HAP-1 (cell line): ENCODE measurements around the gene SLC15A2.

Experiments
- DNase-seq, 2 experiments: peaks; one replicate each; pipeline ENCODE4 v3.0.0-alpha.2; 2016 to 2020; ENCODE audit warnings: low spot score in 2 of 2
- H3K27me3 ChIP-seq: fragments of 250-450 bp; sonication (Bioruptor Pico); 2 replicates; pipeline ENCODE4 v1.5.1; 2020; ENCODE audit warnings: low read depth, mild to moderate bottlenecking, moderate library complexity
- H3K36me3 ChIP-seq: fragments of 250-450 bp; sonication (Bioruptor Pico); replicated peaks from 2 replicates; pipeline ENCODE4 v1.5.1; 2020; ENCODE audit warnings: mild to moderate bottlenecking
- H3K4me1 ChIP-seq: fragments of 250-450 bp; sonication (Bioruptor Pico); 2 replicates; pipeline ENCODE4 v1.5.1; 2020; ENCODE audit warnings: mild to moderate bottlenecking
- H3K4me3 ChIP-seq: fragments of 250-450 bp; sonication (Bioruptor Pico); 2 replicates; pipeline ENCODE4 v1.5.1; 2020; ENCODE audit warnings: mild to moderate bottlenecking, moderate library complexity
- H3K9me3 ChIP-seq: fragments of 250-450 bp; sonication (Bioruptor Pico); 2 replicates; pipeline ENCODE4 v1.5.1; 2020; ENCODE audit warnings: mild to moderate bottlenecking, moderate library complexity
- in situ Hi-C: fragments of 300-500 bp; cut with MboI; formaldehyde crosslinking; loops from 3 replicates; pipeline ENCODE4 v1.14.3; 2020; ENCODE audit warnings: low sequenced_read_pairs, inconsistent platforms, mixed read lengths

SLC15A2 gene

GRCh38 chr3:121979734-121980449, 85.7 kb downstream of the SLC15A2 start:
- Histone ChIP-seq H3K36me3 (no peaks in the 10 kb centered on the region), H3K4me3 (no peak overlapping the region), H3K4me1 (no peaks in the 10 kb centered on the region), H3K9me3 (no peaks in the 10 kb centered on the region), H3K27me3 (no peaks in the 10 kb centered on the region)
- in situ Hi-C loops: no loop called here
- no peak for DNase-seq

GRCh38 chr3:121980450-121980796, 86.2 kb downstream of the SLC15A2 start:
- no peak overlapping the region for H3K4me3 ChIP-seq
- no peaks in the 10 kb centered on the region for H3K9me3 ChIP-seq
- H3K36me3 ChIP-seq: no peaks in the 10 kb centered on the region
- no peak for DNase-seq
- in situ Hi-C loops: no loop called here
- no peaks in the 10 kb centered on the region for H3K27me3 ChIP-seq
- H3K4me1 ChIP-seq: no peaks in the 10 kb centered on the region

GRCh38 chr3:121981473-121981872, 87.3 kb downstream of the SLC15A2 start:
- H3K27me3 ChIP-seq: no peaks in the 10 kb centered on the region
- DNase-seq: no peak
- H3K4me1 ChIP-seq: no peaks in the 10 kb centered on the region
- H3K36me3 ChIP-seq: no peaks in the 10 kb centered on the region
- H3K4me3 ChIP-seq: no peak overlapping the region
- in situ Hi-C loops: no loop called here
- no peaks in the 10 kb centered on the region for H3K9me3 ChIP-seq

- H3K4me1 ChIP-seq: no peaks in the 10 kb centered on the region
- H3K27me3 ChIP-seq: no peaks in the 10 kb centered on the region; the same call in 1 of the 2 replicates
- DNase-seq: no peak
- no peaks in the 10 kb centered on the region for H3K36me3 ChIP-seq
- no peaks in the 10 kb centered on the region for H3K9me3 ChIP-seq
- no peak overlapping the region for H3K4me3 ChIP-seq
- in situ Hi-C loops: no loop called here
Measured at GRCh38 chr3:121985846-121986245, 91.6 kb downstream of the SLC15A2 start.

GRCh38 chr3:121988146-121988545, 93.9 kb downstream of the SLC15A2 start:
- Histone ChIP-seq H3K27me3 (no peaks in the 10 kb centered on the region; the same call in 1 of the 2 replicates), H3K9me3 (no peaks in the 10 kb centered on the region), H3K36me3 (no peaks in the 10 kb centered on the region), H3K4me1 (no peaks in the 10 kb centered on the region), H3K4me3 (no peak overlapping the region)
- in situ Hi-C loops: no loop called here
- no peak for DNase-seq

GRCh38 chr3:121989943-121990342, 95.7 kb downstream of the SLC15A2 start:
- Histone ChIP-seq H3K4me3 (no peak overlapping the region), H3K27me3 (no peaks in the 10 kb centered on the region; the same call in 1 of the 2 replicates), H3K4me1 (no peaks in the 10 kb centered on the region), H3K36me3 (no peaks in the 10 kb centered on the region), H3K9me3 (no peaks in the 10 kb centered on the region)
- in situ Hi-C loops: no loop called here
- no peak for DNase-seq

- Histone ChIP-seq H3K4me3 (no peak overlapping the region), H3K9me3 (no peaks in the 10 kb centered on the region), H3K36me3 (no peaks in the 10 kb centered on the region), H3K27me3 (no peaks in the 10 kb centered on the region; the same call in 1 of the 2 replicates), H3K4me1 (no peaks in the 10 kb centered on the region)
- no peak for DNase-seq
- in situ Hi-C loops: no loop called here
Measured at GRCh38 chr3:121992601-121993560, 98.7 kb downstream of the SLC15A2 start.
